Breast epithelium (tissue), 3 donors: ENCODE measurements around the gene IL12RB1.

Source experiments
- CTCF ChIP-seq, 3 donors: fragments of 450-650 bp; IDR thresholded peaks; one replicate each; pipeline ENCODE4 v1.5.1; 2016 to 2017; ENCODE audit warnings: antibody characterized with exemption in 3 of 3, mild to moderate bottlenecking in 3 of 3, moderate library complexity in 3 of 3
- POLR2A ChIP-seq: fragments of 450-650 bp; IDR thresholded peaks from one replicate; pipeline ENCODE4 v1.6.1; 2016; ENCODE audit warnings: antibody characterized with exemption, mild to moderate bottlenecking, moderate library complexity
- POLR2AphosphoS5 ChIP-seq, 3 donors: sonication (generic); formaldehyde crosslinking; IDR thresholded peaks; one replicate each; pipeline ENCODE4 v1.6.1; 2017; ENCODE audit warnings: antibody characterized with exemption in 3 of 3

GRCh38 chr19:18128044-18128443, 41.3 kb upstream of the IL12RB1 start:
- TF ChIP-seq CTCF (IDR thresholded peaks at IDR 0.05) (no peak), POLR2A (no peak), POLR2AphosphoS5 (IDR thresholded peaks at IDR 0.05) (no peak)
